CD4-positive, alpha-beta T cell treated with Interleukin-6 for 4 hours (primary cell): ENCODE data around the gene DBET.
"Not testable (repeated sequence)": the region's sequence is repeated elsewhere in the genome, so short reads cannot be mapped to it uniquely, and the experiment has no call there.

Experiments
- DNase-seq: peaks from one replicate; pipeline ENCODE4 v3.0.0-alpha.2; 2020; ENCODE audit warnings: mixed read lengths

The DBET gene

DNA sequence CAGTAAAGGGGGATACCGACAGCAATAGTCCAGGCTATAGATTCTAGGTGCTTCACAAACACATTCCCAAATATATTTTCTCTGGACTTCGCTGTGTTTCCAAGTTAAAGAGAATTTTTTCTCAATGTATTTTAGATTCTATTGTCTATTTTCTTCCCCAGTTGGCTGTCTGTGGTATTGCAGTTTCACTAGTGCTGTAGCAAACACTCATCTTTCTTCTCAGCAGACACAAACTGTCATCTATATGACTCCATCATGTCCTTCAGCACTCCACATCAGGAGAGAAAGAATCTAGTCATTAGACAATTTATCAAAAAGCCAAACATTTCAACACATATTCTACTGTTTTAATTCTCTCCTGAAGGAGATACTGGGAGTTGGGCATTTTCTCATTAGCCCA, at the start of gene DBET:
TSS of gene DBET (plus strand) at position 161 of the 400 bp plus-strand sequence.
- not testable (repeated sequence) for DNase-seq

DNA sequence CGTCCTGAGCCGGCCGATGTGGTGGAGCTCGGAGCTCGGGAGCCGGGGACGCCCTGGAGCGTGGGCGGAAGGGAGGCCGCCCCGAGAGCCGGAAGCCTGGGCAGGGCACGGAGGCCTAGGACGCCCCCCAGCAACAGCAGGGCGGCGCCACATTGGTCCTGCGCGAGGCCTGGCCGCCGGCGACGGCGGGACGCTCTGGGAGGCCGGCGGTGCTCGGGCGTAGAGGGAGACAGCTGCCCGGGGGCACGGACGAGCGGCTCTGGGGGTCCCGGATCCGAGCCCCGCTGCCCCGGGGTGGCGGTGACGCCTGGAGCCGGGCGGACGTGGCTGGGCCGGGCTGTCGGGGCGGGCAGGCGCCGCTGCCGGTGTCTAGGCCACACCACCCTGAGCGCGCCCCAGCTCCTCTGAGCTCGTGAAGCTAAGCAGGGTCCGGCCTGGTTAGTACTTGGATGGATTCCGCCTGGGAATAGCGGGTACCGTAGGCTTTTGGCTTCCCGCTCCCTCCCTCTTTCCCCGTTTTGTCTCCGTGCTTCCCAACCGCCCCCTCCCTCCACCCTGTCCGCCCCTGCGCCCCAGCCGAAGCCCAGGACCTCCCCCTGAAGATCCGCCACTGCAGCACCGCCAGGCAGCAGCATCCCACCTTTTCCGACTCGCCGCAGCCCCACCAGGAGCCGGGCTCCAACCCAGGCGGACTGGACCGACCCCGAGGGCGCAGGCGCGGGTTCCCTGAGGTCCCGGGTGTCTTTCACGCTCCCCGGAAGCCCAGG, 49.3 kb upstream of the DBET start:
- DNase-seq = no peak

DNA sequence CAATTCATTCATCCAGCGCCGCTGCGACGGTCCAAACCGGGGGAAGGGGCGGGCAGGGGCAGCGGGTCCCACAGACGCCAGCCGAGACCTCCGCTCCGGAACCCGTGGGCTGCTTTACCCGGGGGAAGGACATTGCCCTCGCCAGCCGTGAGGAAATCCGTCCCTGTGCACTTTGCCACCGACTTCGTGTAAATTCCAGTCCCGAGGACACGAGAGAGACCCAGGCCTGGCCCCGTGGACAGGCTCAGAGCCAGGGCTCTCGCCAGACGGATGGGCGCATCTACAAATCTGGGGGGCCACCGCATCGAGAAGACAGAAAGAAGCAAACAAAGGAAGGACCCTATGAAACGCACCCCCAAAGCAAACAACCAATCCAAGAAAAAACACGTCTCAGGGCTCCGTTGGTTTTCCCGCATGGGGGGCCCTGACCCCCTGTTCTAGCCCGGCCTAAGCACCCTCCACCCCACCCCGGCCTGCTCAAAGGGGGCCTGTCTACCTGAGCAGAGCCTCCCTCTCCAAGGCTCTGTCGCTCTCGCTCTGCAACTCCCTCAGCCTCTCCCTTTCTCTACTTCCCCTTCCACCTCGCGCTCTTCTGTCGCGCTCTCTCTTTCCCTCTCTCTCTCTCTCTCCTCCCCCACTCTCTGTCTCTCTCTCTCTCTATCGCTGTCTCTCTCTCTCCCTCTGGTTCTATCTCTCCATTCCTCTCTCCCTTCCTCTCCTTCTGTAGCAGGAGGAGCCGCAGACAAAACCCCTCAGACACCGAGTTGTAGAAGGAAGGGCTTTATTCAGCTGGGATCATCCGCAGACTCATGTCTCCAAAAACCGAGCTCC, 48.5 kb upstream of the DBET start:
- DNase-seq = no peak

DNA sequence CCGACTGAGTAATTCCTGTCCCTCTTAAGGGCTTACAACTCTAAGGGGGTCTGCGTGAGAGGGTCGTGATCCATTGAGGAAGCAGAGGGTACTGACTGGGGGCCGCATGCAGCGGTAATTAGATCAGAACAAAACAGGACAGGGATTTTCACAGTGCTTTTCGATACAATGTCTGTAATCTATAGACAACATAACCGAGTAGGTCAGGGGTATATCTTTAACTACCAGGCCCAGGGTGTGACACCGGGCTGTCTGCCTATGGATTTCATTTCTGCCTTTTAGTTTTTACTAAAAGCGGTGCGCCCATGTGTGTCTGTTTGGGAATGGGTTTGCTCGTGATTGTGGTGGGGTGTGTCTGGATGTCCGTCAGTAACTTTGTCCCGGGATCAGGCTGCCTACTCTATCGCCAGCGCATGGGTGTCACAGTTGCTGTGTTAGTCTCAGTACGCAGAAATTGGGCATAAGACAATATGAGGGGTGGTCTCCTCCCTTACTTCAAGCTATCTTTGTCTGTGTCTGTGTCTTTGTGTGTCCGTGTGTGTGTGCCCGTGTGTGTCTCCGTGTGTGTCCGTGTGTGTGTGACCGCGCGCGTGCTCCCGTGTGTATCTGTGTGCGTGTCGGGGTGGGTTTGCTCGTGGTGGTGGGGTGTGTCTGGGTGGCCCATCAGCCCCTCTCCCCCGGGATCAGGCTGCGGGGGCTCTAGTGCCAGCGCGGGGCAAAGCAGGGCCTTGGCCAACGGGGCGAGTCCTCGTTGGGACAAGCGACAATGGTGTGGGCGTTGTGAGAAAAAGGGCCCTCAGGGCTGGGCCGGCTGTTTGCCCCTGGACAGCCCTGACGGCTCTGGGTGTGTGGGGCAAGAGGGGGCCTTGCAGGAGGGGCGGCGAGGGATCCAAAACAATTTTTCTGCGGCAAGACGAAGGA, 47.7 kb upstream of the DBET start:
- DNase-seq = no peak

DNA sequence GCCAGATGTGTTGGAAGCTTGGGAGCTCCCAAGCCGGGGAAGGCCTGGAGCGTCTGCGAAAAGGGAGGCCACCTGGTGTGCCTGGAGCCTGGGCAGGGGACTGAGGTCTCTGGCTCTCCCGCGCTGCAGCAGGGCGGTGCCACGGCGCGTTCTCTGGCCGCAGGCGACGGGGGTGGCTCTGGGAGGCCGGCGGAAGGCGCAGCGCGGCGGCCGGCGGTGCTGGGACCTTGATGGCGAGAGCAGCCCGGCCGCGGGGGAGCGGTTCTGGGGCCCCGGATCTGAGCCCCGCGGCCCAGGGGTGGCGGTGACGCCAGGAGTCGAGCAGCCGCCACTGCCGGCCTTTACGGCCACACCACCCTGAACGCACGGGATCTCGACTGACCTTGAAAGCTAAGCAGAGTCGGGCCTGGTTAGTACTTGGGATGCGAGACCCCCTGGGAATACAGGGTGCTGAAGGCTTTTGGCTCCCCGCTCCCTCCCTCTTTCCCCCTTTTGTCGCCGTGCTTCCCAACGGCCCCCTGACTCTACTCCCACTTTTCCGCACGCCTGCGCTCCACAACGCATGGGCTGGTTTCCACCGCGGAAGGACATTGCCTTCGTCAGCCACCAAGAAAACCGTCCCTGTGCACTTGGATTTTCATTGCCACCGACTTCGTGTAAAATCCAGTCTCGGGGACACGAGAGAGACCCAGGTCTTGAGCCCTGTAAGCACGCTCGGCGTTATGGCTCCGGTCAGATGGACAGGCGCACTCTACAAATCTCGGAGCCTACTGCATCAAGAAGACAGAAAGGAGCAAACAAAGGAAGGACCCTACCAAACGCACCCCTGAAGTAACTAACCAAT, 46.7 kb upstream of the DBET start:
- DNase-seq = no peak

DNA sequence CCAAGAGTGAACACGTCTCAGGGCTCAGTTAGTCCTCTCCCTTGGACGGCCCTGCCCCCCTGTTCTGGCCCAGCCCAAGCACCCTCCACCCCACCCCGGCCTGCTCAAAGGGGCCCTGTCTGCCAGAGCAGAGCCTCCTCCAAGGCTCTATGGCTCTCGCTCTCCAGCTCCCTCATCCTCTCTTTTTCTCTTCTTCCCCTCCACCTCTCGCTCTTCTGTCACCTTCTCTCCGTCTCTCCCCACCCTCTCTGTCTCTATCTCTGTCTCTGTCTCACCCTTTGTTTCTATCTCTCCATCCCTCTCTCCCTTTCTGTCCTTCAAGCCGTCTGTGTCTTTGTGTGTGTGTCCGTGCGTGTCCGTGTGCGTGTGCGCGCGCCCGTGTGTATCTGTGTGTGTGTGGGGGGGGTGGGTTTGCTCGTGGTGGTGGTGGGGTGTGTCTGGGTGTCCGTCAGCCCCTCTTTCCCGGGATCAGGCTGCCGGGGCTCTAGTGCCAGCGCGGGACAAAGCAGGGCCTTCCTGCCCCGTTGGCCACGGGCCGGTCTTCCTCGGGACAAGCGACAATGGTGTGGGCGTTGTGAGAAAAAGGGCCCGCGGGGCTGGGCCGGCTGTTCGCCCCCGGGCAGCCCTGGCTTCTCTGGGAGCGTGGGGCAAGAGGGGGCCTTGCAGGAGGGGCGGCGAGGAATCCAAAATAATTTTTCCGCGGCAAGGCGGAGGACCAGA, 45.9 kb upstream of the DBET start:
- DNase-seq = no peak

DNA sequence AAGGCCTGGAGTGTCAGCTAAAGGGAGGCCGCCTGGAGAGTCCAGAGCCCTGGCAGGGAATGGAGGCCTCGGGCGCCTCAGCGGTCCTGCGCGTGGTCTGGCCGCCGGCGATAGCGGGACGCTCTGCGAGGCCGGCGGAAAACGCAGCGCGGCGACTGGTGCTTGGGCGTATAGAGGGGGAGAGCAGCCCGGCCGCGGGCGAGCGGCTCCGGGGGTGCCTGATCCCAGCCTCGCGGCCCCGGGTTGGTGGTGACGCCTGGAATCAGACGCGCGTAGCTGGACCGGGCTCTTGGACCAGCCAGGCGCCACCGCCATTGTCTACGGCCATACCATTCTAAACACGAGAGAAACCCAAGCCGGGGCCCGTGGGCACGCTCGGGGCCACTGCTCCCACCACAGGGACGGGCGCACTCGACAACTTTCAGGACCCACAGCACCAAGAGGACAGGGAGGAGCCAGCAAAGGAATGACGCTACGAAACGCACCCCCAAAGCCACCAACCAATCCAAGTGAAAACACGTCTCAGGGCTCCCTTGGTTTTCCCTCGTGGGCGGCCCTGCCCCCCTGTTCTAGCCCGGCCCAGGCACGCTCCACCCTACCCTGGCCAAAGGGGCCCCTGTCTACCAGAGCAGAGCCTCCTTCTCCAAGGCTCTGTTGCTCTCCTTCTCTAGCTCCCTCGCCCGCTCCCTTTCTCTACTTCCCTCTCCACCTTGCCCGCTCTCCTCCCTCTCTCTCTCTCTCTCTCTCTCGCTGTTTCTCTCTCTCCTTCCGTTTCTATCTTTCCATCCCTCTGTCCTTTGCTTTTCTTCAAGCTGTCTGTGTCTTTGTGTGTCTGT, 45.1 kb upstream of the DBET start:
- no peak for DNase-seq

DNA sequence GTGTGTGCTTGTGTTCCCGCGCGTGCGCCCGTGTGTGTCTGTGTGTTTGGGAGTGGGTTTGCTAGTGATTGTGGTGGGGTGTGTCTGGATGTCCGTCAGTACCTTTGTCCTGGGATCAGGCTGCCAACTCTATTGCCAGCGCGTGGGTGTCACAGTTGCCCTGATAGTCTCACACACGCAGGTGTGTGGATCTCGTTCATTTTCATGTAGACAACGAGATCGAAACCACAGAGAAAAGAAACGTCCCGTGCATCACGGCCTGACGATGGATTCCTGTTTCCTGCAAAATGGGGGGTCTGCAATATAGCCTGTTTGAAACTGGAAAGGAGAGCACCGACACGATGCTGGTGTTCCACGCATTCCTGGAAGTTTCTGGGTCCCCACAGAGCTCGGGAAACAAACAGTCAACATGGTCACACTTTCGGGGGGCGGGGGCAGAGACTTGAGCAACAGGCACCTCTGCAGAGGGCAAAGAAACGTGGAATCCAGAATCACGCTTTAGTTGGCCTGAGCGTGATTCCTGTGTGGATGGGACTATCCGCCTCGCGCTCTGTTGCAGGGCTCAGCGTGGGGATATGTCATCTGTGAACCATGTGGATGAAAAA, 44.3 kb upstream of the DBET start:
- DNase-seq = not testable (repeated sequence)

DNA sequence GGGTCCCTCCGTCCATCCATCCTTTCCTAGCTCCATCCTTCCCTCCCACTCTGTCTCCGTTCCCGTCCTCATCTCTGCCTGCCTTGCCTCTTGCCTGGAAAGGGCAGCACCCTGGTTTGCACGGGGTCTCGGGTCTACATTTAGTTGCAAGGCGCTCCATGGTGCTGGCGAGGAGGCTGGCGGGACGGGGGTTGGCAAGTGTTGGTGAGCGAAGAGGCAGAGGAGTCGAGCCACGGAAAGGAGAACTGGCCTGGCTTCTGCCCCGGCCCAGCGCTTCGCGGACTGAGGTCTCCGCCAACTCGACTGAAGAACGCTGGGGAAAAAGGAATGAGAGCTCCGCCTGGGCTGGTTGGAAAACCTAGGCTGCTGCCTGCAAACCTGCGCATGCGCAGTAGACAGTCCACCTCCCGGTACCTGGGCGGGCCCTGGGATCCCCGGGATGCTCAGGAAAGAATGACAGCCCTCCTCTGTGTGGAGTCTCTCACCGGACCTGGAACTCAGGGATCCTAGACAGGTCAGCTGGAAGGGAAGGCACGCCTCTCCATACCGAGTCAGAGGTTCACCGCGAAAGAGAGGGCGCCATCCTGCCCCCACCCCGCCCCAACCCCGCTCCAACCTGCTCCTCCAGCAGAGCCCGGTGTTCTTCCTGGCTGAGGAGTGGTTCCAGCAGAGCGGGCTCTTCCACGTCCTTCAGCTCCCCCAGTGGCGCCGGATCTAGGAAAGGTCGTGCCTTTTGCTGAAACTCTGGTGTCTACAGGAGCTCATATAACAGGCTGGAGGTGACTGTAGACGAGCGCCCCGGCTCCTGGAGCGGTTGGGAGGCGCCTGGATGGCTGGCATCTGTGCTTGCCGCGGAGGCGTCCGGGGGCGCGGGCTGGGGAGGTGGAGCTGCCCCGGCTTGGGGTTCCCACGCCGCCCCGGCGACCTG, 43.2 kb upstream of the DBET start:
- peak; percentile 23 for DNase-seq

DNA sequence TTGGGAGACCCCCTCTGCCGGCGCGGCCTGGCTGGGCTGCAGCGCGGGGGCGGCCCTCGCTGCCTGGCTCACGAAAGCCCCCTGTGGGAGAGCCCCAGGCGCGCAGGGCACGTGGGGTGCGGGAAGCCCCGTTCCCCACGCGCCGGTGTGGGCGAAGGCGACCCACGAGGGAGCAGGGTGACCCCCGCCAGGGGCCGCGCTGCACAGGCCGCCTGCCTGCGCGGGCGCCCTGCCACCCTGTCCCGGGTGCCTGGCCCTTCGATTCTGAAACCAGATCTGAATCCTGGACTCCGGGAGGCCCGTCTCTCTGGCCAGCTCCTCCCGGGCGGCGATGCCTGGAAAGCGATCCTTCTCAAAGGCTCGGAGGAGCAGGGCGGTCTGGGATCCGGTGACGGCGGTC, 42.3 kb upstream of the DBET start:
- DNase-seq = not testable (repeated sequence)

DNA sequence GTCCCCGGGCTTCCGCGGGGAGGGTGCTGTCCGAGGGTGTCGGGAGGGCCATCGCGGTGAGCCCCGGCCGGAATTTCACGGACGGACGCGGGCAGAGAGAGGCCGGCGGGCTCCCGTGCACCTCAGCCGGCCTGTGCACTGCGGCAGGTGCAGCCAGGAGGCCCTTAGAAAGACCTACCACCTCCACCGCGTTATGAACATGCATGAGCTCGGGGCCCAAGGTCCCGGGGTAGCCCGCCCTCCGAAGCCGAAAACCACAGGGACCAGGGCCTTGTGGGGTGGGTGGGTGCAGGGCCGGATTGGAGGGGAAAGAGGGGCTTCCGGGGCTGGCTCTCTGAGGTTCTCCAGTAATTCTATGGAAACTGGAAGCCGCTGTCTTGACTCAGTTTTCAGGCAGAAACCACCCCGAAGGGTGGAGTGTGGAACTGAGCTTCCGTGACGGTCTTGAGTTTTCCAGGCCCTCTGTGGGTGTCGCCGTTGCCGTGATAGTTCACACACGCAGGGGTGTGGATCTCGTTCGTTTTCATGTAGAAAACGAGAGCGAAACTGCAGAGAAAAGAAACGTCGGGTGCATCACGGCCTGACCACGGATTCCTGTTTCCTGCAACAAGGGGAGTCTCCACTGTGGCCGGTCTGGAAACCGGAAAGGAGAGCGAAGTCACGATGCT, 41.6 kb upstream of the DBET start:
- DNase-seq = not testable (repeated sequence)

DNA sequence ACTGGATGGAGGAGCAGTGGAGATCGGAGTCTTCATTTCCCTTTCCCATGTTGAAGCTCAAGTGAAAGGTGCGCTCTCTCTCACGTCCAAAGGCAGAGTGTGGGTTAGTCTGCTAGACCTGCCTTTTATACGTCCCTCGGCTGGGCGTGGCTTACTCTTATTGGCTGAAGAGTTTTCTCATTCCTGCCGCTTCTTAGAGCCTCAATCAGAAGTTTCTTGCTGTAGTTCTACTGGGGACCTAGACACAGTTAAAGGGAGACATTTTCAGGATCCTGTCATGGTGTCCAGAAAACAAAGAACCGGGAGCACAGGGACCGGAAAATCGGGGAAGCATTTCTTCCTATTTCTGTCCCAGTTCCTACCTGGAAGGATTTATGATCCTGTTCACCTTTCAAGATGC, 37.1 kb upstream of the DBET start, which contains the start of gene FRG2:
TSS of gene FRG2 (minus strand) at position 101 of the 400 bp plus-strand sequence. CDS start at position 49, 52 bp downstream.
- DNase-seq = not testable (repeated sequence)

DNA sequence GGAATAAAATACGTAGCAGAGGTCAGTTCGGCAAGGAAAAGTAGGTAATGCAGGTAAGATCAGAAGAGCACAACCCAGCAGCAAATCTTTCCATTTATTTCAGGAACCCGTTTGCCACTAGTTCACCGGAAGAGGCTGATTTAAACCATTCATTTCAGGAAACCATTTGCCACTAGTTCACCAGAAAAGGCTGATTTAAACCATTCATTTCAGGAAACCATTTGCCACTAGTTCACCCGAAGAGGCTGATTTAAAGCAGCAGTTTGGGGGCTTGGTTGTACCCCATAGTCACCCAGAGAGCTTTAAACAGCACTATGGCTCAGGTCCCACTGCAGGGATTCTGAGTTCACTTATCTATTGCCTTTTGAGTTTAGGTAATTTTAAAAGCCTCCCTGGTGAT, 33.0 kb upstream of the DBET start:
- not testable (repeated sequence) for DNase-seq

DNA sequence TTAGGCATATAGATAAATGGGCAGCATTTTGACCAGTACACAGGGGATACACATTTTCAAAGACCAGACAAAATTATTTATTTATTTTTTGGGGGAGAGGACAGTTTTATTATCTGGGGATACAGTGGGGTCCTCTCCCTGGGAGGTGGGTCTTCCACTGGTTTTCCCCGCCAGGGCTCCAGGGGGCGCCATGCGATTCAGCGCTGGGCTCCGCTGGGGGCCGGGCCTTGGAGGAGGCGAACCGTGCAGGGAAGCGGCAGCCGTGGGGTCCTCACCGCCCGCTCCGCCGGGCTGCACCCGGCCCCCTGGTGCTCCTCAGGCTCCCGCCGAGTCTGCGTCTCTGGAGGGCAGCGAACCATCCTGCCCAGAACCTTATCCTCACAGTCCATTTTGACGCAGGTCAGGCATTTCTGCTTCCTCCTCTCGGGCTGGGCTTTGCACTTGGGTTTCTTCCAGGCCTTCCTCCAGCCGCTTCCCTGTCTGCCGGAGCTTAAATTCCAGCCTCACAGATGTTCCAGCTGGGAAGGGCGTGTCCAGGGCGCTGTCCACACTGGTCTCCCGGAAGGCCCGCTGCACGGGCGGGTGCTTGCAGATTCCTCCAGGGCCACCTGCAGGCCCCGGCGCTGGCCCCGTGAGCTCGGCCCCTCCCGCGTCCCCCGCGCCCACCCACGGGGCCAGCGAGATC, 26.5 kb upstream of the DBET start:
- not testable (repeated sequence) for DNase-seq

DNA sequence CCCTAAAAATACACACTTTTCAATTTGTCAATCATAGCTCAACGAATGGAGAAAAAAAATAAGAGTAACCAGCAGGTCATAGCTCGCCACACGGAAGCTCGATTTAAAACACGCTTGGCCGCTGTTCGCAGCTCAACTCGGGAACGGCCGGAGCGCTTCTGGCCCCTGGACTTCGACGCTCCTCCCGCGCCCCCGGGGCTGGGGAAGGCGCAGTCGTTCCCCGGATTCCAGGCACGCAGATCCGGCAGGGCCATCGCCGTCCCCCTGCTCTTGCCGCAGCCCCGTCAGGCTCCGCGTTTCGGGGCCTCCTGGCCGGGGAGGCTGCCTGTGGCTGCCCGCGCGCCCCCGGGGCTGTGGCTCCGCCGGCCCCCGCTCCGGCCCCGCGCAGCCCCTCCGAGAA, 23.4 kb upstream of the DBET start:
- not testable (repeated sequence) for DNase-seq

DNA sequence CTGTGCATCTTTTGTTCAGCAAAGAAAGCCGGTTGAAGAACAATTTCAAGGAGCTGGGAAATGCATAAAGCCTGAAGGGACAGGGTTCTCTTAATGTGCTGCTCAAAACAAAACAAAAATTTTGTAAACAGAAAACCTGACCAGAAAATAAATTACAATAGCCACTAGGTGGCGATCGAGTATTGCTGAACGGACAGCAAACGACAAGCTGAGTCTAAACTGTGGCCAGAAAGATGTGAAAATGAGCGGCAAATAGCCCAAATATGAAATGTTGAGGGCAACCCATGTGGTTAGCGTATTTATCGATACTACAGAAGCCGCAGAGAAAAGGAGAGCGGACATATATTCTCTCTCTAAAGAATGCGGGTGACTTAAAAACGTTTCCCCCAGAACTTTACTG, 16.7 kb upstream of the DBET start:
- DNase-seq = not testable (repeated sequence)
